8988T (cell line): ENCODE results near the gene TMCO4.

Experiments
- DNase-seq: peaks from one replicate; pipeline ENCODE4 v3.0.0; 2011

TMCO4 gene

DNA sequence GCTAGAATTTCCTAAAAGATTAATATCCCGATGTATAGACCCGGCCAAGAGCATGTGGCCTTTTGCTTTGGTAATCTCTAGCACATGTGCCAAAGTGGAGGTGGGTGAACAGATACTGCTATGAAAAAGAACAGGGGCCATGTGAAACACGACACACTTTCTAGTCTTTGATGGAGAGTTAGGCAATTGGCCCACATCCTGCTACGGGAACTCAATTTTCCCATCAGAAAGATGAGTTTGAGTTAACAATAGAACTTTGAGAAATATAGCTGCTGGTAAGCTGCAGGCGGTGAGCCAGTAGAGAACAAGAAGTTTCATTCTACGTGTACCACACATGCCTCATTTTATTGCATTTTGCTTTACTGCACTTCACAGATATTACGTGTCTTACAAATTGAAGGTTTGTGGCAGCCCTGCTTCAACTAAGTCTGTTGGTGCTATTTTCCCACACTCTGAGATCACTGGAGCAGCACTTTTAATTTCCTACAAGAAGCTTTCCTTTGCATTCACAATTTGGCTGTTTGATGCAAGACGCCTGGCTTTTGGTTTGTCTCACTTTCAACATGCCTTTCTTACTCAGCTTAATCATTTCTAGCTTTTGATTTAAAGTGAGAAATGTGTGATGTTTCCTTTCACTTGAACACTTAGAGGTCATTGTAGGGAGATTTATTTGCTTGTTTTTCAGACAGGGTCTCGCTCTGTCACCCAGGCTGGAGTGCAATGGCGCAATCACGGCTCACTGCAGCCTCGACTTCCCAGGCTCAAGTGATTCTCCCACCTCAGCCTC, 88.7 kb downstream of the TMCO4 start:
- DNase-seq = no peak

DNA sequence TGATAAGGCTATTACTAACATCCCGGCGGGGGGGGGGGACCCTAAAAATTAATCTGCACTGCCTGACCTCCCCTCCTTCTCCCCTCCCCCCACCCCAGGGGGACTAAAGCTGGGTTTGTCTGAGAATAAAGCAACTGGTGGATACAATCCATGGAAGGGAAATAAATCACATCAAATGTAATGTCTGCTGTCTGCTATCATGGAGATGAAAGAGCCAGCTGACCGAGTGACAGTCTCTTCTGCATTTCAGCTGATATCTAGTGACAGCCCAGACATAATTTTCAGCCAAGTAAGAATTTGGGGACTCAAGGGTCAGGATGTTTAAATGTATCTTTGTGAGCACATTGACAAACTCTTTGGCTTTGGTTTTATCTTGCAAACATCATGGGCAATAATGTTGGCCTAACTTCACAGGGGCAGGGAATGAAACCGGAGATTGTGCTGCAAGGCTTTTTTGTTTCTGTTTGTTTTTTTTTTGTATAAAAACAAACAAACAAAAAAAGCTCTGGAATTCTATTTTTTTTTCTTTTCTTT, 90.4 kb downstream of the TMCO4 start:
- no peak for DNase-seq

DNA sequence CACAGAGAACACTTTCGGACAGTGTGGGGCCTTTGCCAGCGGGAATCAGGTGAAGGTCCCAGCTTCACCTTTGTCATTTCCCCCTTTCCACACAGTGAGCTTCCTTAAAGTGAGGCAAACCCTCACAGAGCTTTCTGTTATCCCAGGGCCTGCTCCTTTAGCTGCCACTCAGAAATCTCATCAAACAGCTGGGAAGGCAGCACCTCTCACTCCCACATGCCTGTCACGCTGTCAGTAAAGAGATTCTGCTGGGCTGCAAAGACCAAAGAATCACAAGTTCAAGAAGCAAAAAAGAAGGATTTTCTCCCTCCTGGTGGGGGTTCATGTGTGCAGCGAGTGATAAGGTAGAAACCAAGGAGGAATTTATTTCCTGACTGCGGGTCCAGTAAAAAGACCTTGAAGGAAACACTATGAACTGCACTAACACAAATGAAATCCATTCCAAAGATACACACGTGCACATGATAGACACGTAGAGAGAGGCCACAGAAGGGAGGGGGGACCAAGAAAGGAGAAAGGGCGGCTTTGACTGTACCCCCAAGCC, 91.1 kb downstream of the TMCO4 start:
- no peak for DNase-seq

DNA sequence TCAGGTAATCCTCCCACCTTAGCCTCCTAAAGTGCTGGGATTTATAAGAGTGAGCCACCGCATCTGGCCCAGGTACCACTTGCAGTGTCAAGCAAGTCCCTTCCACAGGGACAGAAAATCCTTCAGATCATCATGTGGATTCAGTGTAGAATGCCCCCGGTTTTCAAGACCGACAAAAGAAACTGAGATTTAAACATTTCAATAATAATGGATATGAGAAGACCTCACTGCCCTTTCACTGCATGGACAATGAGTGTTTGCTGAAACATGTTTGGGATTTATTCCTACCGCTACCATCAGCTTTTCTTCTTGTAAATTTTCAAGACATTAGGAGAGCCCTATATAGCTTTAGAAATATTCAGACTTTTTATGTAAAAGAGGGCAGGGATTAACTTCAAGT, 93.6 kb downstream of the TMCO4 start:
- no peak for DNase-seq

DNA sequence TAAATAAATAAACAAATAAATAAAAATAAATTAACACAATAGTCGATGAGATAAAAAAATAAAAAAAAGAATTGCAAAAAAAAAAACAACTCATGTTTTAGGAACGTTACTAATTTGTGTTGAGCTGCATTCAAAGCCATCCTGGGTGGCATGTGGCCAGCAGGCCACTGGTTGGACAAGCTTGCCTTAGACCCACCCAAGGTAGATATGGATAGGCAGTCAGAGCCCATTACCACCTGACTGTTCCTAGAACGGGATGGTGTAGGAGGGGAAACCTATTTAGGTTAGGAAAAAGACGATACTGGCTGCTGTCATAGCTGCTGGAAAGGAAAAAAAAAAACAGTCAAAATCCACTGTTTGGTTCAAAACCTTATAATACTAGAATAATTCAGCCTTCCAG, 94.3 kb downstream of the TMCO4 start:
- DNase-seq = no peak

DNA sequence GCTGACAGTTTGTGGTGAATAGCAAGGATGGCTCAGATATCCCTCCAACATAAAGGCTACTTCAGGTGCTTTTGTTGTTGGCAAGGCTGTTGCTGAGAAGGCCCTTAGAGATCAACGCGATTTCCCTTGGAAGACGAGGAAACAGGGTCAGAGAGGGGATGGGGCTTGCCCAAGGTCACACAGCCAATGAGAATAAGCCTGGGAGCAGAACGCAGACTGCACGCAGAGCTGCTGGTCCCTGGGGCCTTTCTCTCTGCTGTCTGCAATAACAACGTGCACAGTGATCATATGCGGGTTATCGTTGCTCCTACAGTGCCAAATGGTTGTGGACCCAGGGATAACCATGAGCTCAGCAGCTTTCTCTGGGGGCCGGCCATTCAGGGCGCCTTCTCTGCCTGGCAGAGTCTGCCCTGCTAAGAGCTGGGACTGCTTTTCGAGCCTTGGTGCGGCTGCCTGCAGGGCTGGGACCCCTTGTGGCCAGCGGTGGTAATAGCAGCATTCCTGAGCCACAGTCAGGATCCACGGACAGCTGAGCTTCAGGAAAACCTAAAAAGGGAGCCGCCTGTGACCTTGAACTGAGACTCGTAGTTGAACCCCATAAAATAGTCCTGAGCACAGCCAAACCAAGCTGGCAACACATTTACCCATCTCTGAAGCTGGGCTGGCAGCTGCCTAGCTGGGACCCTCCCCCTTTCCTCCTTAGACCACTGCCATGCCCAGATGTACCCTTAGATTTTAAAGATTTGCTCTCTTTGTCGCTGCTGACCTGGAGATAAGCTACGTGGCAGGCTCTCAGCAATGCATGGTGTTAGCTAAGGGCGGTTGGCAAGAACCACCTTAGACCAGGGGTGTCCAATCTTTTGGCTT, 95.2 kb downstream of the TMCO4 start:
- DNase-seq = peak; percentile 75

DNA sequence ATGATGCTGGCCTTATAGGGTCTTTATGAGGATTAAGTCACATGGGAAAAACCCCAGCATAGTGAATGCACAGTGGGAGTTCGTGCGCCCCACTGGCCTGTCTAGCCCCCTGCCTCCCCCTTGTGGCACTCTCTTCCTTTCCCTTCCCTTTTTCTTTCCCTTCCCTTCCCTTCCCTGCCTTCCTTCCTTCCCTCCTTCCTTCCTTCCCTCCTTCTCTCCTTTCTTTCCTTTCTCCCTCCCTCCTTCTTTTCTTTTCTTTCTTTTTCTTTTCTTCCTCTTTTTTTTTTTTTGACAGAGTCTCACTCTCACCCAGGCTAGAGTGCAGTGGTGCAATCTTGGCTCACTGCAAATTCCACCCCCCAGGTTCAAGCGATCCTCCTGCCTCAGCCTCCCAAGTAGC, 96.4 kb downstream of the TMCO4 start:
- DNase-seq = no peak

DNA sequence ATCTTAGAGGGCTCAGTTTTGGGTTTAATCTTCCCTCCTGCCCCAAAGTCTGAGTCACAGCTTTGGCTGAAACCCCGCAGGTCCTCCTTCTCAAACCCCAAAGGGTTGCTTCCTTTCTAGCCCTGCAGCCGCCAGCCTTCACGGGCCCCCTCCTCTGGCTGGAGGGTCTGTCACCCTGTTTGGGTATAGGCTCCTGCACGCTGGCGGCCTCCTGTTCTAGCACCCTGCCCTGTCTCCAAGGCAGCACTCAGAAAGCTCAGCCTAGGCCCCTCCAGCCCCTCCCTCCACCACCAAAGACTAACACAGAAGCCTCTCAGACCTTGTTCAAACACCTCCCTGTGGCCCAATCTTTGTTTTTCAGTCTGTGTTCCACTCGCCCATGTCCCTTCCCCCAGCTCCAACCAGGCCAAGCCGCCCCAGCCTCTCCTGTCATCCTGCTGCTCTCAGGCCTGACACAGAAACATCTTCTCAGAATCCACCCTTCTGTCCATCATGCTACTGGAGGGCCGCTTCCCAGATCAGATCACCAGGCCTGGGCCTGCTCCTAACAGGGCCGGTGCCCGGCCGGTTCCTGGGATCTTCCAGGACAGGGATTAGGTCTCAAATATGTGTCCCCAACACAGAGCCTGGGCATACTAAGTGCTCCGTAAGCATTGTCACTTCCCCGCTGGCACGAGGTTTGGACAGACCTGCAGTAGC, 99.5 kb downstream of the TMCO4 start:
- no peak for DNase-seq

DNA sequence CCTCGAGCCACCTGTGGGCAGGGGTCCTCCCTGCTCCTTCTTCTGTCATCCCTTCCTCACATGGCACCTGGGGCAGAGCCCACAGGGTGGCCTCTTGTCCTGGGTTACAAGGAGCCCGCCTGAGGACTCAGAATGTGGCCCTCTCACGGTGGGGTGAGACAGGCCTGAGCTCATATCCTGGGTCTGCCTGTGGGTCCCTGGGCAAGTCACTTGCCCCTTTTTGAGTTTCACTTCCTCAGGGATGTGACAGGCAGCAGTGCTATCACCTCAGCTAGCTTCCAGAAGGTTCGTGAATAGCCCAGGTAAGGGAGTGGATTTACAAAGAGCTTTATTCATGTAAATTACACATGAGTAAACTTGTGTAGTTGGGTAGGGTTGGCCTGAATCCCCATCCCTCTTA, 101.5 kb downstream of the TMCO4 start:
- no peak for DNase-seq

DNA sequence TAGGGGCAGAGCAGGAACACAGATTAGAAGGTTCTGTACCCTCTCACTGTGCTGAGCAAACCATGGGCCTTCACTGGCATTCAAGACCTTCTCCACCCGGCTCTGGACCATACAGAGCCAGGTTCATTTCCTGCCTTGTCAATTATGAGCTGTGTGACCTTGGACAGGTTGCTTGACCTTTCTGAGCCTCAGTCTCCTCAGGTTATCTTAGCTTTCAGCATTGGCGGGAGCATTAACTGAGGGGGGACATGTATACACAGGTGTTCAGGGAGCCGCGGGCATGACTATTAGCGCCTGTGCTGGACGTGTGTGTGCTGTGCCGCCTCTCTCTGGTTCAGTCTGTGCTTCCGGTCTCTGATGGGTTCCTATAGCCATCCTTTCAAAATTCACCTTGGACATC, 102.9 kb downstream of the TMCO4 start:
- DNase-seq = no peak

DNA sequence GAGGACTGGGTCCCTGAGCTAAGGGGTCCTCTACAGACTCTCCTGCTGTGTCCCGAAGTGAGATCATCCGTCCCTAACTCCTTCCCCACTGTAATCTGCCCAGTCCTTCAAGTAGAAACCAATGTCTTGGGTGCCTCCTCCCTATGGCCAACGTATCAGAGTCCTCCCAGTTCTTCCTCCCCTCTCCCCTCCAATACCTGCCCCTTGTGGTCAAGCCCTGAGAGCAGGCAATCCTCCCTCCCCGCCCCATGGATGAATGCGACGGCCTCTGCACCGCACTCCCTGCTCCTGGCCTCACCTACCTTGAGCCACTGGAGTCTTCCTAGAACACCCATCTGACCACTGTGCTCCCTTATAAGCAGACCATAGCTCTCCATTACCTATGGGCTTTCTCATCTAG, 103.9 kb downstream of the TMCO4 start:
- no peak for DNase-seq

DNA sequence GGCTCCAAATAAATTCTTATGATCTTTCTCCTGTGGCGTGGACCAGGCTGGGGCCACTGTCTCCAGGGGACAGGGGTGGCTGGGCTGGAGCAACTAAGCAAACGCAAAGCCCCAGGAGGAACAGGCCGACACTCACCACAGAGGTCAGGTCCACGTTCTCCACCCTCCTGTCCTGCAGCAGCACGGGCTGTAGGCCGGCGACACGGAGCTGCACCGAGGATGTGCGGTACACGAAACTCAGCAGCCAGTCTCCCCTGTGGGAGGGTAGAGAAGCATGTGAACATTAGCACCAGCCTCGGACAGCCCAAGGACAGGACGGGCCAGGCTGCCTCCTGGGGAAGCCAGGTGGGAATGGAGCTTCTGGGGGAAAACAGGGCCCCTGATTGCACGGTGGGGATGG, 105.4 kb downstream of the TMCO4 start:
- no peak for DNase-seq

DNA sequence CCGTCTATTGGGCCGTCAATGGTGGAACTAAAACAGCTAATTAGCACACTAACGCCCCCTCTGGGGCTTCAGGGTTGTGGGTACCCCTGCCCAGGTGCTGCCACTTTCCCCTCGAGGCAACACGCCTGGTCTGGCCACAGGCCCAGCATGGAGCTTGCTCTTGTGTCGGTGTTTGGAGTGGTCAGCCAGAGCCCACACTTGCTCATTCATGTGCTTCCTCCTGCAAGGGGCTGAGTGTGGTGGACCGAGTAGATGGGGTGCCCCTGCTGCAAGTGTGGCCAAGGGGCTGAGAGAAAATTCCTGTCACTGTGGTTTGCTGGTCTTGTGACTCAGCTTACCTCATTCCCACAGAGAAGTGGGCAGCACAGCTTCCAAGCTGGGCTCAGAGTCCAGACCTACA, 109.4 kb downstream of the TMCO4 start:
- DNase-seq = no peak

DNA sequence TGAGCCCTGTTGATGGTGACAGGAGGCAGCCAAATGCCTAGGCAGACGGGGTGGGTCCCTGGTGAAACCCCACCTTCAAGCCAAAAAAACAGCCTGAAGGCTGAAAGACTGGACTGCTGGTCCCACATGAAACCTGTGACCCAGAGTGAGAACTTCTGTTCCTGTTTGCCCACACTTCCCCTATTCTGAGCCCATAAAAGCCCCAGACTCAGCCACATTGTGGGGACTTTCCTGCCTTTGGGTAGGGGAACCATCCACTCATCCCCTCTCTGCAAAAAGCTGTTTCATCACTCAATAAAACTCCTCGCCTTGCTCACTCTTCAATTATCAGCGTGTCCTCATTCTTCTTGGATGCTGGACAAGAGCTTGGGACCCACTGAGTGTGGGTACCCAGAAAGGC, 109.9 kb downstream of the TMCO4 start:
- no peak for DNase-seq

DNA sequence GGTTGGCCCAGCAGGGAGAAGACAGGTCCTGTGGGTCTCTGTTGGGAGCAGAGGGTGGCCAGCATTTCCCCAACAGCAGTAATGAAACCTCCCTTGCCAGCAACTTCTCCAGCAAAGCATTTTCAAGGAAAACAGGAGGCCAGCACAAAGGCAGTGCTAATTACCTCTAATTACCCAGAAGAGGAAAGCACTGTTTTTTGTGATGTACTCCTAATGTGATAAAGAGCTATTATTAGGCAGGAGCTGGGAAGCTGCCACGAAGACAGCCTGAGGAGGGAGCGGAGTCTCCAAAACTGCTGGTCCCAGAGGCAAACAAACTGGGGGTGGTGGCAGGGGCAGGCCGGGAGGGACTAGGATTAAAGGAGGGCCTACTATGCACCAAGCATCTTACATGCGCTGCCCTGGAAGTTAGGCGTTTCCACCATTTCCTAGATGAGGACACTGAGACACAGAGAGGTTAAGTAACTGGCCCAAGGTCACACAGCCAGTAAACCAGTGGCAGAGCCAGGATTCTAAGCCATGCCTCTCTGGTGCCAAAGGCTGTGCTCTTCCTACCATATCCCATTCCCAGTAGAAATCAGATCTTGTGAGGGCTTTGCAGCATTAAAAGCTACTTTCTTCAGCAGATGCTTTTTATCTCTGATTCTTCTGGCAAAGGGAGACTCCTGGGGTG, 110.5 kb downstream of the TMCO4 start:
- no peak for DNase-seq

DNA sequence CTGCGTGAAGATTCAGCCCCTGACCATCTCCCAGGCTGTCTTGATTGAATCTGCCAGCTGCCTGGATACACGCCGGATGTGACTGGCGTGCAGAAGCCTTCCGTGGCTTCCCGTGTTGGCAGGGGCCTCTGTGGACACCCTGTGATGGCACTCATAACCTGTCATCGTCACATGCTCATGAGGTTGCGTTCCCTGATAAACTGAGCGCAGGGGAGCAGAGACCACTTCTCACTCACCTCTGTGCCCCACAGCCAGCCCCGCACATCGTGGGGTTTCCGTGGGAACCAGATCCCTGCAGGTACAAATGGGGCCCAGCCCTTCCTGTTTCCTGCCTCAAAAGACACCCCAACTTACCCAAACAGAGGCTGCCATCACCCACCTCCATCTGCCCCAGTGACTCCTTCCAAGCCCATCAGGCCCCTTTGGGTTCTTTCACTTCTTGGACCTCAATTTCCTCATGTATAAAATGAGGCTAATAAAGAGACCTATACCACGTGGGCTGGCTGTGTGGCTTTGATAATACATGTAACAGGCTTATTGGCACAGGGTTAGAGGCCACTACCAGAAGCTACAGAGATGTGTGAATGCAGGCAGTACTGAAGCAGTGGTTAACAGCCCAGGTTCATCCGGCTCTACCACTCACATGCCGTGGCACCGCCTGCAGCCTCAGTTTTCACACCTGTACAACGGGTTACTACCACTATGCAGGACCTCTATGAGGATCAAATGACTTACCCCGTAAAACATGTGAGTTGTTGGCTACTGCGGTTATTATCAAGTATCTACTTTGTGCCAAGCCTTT, 111.5 kb downstream of the TMCO4 start:
- DNase-seq = no peak

DNA sequence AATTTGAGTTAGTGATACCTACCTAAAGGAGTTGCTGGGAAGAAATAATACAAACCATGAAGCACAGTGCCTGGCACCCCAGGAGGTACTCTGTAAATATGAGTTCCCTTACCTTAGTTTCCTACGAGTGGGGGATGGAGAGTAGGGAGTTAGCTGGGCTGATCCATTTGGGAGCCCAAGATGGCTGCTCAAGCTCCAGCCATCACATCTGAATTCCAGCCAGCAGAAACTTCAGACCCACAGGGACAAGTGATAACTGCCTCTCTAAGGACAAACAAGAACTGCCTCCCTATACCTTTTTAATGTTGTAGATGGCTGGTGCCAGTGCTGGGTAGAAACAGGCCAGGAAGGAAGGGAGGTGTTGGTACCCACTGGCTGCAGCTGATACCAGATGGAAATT, 112.3 kb downstream of the TMCO4 start:
- DNase-seq = no peak

DNA sequence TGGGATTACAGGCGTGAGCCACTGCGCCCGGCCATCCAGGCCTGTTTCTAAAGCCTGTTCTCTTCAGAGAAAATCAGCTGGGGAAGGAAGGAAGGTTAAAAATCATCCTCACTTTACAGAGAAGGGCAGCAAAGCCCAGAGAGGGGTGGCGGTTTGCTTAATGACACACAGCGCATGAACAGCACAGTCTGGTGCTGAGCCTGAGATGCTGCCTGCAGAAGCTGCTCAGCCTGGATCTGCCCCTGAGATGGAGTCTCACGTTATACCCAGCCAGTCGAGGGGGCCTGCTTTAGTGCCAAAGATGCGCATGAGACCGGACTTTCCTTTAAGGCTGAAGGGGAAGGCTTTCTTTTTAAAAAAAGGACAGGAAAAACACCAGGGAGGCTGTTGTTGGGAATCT, 113.7 kb downstream of the TMCO4 start:
- no peak for DNase-seq

DNA sequence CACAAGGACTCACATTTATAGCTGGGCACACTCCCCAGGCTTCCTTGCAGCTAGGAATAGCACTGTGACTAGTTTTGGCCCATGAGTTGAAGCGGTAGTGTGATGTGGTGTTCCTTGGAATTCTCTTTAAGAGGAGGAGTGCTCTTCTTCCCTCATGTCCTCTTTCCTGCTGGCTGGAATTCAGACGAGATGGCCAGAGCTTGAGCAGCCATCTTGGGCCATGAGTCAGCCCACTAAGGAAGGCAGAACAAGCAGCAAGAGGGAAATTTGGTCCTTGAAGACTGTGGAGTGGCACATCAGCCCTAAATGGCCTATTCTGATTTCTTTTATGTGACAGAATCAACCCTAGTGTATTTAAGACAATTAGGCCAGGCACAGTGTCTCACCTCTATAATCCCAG, 115.0 kb downstream of the TMCO4 start:
- no peak for DNase-seq

DNA sequence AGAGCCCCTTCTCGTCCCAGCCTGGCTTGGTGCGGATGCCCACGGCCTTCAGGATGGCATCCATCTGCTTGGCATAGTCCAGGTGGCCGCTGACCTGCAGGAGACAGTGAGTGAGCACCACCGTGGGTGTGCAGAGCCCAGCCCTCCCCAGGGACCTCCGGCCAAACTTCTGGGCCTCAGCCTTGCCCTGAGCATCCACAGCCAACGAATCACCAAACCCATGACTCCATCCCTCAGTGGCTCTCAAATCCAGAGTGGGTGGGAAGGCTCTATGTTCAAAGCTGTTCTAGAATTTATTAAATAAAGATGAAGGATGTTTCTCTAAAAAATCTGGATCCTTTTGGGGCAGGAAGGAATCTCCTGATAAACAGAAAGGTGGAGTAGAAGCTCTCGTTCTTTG, 116.4 kb downstream of the TMCO4 start:
- DNase-seq = no peak

DNA sequence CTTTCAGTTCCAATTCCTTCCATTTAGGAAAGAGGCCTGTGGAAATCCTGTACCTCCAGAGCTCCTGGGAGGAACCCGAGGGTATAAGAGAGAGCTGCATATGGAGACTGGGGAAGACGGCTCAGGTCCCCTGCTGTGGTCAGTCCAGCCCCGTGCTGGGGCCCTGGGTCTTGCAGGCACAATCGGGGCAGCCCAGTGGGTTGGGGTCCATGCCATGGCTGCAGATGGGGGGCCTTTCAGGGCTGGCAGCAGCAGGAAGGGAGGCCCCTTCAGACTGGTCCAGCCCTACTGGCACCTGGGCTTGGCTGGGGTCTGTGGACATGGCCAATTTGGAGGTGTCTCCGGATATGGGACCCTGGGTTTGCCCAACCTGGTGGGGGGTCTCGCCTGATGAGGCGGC, 116.8 kb downstream of the TMCO4 start:
- no peak for DNase-seq

DNA sequence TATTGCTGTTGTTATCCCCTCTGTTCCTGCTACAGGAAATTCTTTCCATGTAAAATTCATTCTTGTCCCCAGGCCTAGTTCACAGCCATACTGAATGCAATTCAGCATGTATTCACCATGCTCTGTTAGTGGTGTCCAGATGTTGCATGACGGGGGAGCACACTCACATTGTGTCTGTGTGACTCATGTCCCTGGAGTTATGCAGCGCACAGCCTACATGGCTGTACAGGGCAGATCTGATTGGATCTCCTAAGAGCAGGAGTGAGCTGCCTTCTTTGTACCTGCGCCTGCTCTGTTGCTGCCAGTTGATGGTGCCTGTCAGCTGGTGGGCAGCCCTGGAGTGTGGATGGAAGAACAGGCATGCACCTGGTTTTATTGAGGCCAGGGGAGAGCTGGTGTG, 117.5 kb downstream of the TMCO4 start:
- DNase-seq = no peak
